ENCODE results near the gene KNDC1. TPM values are rescaled to one million over a fixed set of nuclear protein-coding genes. Genes with fewer than 3 reads are reported as not detected.

KNDC1 gene
- total and polyA plus RNA-seq, 2 of the 13 experiments (the other 11 are each of a cell fraction or from before 2014, with no cell fraction given), result 0.69 TPM; not detected in 1

DNA sequence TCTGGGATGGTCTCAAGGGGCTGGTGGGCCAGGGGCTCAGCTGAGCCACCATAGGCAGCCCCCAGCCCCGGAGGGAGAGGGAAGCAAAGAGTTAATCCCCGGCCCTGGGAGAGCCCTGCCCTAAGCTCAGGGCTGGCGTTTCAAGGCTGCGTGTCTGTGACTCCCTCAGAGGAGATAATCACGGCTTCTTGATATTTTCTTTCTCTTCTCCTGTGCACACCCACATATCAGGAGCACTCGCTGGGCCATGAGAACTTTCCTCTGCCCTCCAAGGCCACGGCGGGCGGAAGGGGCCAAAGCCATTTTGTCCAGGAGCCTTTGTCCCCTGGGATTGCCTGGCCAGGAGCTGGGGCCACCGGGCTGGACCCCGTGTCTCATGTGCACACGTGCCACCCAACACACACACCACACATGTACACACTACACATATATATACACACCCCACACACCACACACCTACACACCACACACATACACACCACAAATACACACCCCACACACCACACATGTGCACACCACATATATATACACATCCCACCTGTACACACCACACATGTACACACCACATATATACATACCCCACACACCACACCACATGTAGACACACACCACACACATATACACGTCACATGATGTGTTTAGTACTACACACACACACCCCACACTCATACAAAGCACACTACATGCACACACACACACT, 94.6 kb downstream of the KNDC1 start:
- Histone ChIP-seq H2AFZ (ENCODE audit: low read length) (no peak overlapping the region), H3K27ac (ENCODE audit: extremely low read length, insufficient read depth, low read length) (no peak overlapping the region), H3K9me3 (ENCODE audit: low read length) (no peaks in the 10 kb centered on the region), H3K4me1 (ENCODE audit: insufficient read depth, low read length) (peaks cover 35% of the 10 kb centered on the region), H3K79me2 (ENCODE audit: insufficient read depth, low read length) (no peaks in the 10 kb centered on the region), H3K27me3 (ENCODE audit: control insufficient read depth in 1 of 2, insufficient read depth in 2 of 2, low read length in 2 of 2) (peaks cover 18 to 72% of the 10 kb centered on the region in 2 experiments), H3K36me3 (replicated peaks in 1 of 2; ENCODE audit: control insufficient read depth in 1 of 2, insufficient read depth in 2 of 2, low read length in 2 of 2) (no peaks in the 10 kb centered on the region), H3K9ac (ENCODE audit: insufficient read depth, low read depth, low read length) (no peak overlapping the region), H3K4me3 (replicated peaks in 1 of 3; ENCODE audit: insufficient read depth in 1 of 3, low read depth in 2 of 3, low read length in 3 of 3) (no peak overlapping the region), H4K20me1 (ENCODE audit: insufficient read depth, low read length) (no peaks in the 10 kb centered on the region), H3K4me2 (ENCODE audit: low read depth, low read length) (no peak overlapping the region)
- POLR2A ChIA-PET, result no interaction called here
- FAIRE-seq (no peak), DNase-seq (ENCODE audit: low spot score) (no peak), ATAC-seq (no peak)
- 9% methylated on average over 10 of the region's 13 CpGs for WGBS (ENCODE audit: low lambda C conversion rate)
- no TSS peak for BruUV-seq (replicated peaks)
- in situ Hi-C loops (cut with HindIII; ENCODE audit: extremely low pct_ligation_motif_present, low pct_unique_long_range_greater_than_20kb), result no loop called here
- intact Hi-C loops (cut with micrococcal nuclease; ENCODE audit: unreplicated experiment), result no loop called here
- TF ChIP-seq, protein P1, sequence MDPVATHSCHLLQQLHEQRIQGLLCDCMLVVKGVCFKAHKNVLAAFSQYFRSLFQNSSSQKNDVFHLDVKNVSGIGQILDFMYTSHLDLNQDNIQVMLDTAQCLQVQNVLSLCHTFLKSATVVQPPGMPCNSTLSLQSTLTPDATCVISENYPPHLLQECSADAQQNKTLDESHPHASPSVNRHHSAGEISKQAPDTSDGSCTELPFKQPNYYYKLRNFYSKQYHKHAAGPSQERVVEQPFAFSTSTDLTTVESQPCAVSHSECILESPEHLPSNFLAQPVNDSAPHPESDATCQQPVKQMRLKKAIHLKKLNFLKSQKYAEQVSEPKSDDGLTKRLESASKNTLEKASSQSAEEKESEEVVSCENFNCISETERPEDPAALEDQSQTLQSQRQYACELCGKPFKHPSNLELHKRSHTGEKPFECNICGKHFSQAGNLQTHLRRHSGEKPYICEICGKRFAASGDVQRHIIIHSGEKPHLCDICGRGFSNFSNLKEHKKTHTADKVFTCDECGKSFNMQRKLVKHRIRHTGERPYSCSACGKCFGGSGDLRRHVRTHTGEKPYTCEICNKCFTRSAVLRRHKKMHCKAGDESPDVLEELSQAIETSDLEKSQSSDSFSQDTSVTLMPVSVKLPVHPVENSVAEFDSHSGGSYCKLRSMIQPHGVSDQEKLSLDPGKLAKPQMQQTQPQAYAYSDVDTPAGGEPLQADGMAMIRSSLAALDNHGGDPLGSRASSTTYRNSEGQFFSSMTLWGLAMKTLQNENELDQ (CRISPR knock-in tag; IDR thresholded peaks at IDR 0.05; ENCODE audit: borderline replicate concordance), result no peak
- no peak for TF ChIP-seq TEAD2 (CRISPR knock-in tag; IDR thresholded peaks at IDR 0.05)
- TF ChIP-seq, protein P2, sequence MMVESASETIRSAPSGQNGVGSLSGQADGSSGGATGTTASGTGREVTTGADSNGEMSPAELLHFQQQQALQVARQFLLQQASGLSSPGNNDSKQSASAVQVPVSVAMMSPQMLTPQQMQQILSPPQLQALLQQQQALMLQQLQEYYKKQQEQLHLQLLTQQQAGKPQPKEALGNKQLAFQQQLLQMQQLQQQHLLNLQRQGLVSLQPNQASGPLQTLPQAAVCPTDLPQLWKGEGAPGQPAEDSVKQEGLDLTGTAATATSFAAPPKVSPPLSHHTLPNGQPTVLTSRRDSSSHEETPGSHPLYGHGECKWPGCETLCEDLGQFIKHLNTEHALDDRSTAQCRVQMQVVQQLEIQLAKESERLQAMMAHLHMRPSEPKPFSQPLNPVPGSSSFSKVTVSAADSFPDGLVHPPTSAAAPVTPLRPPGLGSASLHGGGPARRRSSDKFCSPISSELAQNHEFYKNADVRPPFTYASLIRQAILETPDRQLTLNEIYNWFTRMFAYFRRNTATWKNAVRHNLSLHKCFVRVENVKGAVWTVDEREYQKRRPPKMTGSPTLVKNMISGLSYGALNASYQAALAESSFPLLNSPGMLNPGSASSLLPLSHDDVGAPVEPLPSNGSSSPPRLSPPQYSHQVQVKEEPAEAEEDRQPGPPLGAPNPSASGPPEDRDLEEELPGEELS (CRISPR knock-in tag; IDR thresholded peaks at IDR 0.05), result no peak
- TF ChIP-seq, protein P3, sequence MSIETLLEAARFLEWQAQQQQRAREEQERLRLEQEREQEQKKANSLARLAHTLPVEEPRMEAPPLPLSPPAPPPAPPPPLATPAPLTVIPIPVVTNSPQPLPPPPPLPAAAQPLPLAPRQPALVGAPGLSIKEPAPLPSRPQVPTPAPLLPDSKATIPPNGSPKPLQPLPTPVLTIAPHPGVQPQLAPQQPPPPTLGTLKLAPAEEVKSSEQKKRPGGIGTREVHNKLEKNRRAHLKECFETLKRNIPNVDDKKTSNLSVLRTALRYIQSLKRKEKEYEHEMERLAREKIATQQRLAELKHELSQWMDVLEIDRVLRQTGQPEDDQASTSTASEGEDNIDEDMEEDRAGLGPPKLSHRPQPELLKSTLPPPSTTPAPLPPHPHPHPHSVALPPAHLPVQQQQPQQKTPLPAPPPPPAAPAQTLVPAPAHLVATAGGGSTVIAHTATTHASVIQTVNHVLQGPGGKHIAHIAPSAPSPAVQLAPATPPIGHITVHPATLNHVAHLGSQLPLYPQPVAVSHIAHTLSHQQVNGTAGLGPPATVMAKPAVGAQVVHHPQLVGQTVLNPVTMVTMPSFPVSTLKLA (IDR thresholded peaks at IDR 0.05), result peak; percentile 78
- peak; percentile 45; the same call in 1 of the 2 replicates for TF ChIP-seq CREB1 (IDR thresholded peaks at IDR 0.05)
- TF ChIP-seq CREB1 (CRISPR knock-in tag; IDR thresholded peaks at IDR 0.05), result no peak
- TF ChIP-seq, protein P4, sequence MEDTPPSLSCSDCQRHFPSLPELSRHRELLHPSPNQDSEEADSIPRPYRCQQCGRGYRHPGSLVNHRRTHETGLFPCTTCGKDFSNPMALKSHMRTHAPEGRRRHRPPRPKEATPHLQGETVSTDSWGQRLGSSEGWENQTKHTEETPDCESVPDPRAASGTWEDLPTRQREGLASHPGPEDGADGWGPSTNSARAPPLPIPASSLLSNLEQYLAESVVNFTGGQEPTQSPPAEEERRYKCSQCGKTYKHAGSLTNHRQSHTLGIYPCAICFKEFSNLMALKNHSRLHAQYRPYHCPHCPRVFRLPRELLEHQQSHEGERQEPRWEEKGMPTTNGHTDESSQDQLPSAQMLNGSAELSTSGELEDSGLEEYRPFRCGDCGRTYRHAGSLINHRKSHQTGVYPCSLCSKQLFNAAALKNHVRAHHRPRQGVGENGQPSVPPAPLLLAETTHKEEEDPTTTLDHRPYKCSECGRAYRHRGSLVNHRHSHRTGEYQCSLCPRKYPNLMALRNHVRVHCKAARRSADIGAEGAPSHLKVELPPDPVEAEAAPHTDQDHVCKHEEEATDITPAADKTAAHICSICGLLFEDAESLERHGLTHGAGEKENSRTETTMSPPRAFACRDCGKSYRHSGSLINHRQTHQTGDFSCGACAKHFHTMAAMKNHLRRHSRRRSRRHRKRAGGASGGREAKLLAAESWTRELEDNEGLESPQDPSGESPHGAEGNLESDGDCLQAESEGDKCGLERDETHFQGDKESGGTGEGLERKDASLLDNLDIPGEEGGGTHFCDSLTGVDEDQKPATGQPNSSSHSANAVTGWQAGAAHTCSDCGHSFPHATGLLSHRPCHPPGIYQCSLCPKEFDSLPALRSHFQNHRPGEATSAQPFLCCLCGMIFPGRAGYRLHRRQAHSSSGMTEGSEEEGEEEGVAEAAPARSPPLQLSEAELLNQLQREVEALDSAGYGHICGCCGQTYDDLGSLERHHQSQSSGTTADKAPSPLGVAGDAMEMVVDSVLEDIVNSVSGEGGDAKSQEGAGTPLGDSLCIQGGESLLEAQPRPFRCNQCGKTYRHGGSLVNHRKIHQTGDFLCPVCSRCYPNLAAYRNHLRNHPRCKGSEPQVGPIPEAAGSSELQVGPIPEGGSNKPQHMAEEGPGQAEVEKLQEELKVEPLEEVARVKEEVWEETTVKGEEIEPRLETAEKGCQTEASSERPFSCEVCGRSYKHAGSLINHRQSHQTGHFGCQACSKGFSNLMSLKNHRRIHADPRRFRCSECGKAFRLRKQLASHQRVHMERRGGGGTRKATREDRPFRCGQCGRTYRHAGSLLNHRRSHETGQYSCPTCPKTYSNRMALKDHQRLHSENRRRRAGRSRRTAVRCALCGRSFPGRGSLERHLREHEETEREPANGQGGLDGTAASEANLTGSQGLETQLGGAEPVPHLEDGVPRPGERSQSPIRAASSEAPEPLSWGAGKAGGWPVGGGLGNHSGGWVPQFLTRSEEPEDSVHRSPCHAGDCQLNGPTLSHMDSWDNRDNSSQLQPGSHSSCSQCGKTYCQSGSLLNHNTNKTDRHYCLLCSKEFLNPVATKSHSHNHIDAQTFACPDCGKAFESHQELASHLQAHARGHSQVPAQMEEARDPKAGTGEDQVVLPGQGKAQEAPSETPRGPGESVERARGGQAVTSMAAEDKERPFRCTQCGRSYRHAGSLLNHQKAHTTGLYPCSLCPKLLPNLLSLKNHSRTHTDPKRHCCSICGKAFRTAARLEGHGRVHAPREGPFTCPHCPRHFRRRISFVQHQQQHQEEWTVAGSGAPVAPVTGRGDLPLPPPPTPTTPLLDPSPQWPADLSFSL (CRISPR knock-in tag; IDR thresholded peaks at IDR 0.05), result peak; percentile 40; the same call in 1 of the 2 replicates
- CTCF ChIA-PET (ENCODE audit: low intra/inter-chr PET ratio, low total read pairs), result no interaction called here

Measured in HepG2 (cell line).